Measurements from ENCODE around the gene JAM3.

Gene JAM3

DNA sequence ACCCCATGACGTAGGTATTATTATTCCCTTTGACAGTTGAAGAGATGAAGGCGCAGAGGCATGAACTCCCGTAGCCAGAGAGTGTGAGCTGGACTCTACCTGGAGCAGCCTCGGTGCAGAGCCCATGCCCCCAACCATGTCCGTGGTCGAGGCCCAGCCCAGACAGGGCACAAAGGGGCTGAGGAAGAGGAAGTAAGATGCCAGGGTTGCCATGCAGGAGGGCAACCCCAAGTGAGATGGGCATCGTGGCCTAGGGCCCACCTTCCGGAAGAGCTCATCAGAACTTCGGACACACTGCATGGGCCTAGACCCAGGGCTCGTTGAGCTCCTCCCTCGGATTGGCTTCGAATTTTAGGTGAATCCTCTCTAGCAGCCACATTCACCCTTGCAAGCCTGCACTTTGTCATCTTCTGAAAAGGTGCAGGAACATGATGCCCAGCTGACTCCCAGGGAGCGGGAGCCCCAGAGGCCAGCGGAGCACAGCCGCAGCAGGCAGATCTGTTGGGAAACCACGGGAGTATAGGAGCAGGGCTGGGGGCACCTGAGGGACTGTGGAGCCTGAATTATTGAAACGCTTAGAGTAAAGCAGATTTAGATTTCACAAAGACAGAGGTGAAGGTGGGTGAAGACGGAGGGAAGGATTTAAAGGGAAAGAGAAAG lies 29.0 kb upstream of the JAM3 start:
- DNase-seq = no peak

DNA sequence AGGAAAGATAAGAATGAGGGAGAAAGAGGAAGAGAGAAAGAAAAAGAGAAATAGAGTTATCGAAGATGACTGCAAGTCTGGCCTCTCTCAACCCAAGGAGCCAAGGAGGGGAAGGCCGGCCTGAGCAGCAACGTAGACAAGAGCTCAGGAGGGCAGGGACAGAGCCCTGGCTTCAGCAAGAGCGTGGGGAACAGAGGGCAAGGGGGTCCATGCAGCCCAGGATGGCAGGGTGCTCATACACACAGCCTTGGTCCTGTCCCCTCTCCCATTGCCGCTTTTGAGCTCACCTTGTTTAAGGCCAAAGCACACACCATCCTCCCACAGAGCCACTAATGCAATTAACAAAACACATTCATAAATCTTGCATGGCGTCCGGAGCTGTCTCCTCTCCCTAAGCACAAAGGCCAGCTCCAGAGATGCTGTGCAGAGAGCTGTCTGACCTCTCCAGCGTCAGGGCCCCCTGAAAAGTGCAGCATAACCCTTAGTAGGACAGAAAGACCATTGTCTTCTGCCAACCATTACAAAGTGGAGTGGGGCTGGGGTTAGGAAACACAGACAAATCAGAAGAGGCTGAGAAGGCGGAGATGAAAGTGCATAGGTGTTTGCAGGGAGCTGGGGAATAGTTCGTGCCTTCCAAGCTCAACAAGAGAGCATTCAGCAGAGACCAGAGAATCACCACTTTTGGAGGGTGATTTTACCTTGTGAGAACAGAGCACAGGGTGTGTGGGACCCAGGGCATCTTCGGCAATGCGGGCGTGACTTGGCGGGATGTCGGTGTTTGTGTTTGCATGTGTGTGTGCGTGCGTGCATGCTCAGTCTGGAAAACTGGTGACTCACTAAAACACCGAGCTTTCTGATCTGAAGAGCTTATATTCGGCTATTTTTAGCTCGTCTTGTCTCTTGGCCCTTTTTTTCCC lies 28.2 kb upstream of the JAM3 start:
- peak; percentile 68 for DNase-seq

DNA sequence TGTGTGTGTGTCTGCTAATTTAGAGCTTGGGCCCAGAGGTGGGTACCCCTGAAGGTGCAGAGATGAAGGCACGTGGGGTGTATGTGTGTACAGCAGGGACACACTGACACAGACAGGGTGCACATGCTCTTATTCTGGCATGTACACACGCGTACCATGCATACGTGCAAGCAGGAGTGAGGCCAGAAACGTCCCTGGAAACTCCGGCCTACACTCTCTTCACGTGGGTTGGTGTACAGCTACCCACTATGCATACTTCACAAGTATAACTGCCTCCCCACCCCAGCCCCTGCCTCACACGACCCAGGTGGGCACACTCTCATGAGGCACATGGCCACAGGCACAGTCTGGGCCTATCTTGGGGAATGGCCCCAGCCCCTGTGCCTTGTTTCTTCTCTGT lies 27.5 kb upstream of the JAM3 start:
- no peak for DNase-seq

DNA sequence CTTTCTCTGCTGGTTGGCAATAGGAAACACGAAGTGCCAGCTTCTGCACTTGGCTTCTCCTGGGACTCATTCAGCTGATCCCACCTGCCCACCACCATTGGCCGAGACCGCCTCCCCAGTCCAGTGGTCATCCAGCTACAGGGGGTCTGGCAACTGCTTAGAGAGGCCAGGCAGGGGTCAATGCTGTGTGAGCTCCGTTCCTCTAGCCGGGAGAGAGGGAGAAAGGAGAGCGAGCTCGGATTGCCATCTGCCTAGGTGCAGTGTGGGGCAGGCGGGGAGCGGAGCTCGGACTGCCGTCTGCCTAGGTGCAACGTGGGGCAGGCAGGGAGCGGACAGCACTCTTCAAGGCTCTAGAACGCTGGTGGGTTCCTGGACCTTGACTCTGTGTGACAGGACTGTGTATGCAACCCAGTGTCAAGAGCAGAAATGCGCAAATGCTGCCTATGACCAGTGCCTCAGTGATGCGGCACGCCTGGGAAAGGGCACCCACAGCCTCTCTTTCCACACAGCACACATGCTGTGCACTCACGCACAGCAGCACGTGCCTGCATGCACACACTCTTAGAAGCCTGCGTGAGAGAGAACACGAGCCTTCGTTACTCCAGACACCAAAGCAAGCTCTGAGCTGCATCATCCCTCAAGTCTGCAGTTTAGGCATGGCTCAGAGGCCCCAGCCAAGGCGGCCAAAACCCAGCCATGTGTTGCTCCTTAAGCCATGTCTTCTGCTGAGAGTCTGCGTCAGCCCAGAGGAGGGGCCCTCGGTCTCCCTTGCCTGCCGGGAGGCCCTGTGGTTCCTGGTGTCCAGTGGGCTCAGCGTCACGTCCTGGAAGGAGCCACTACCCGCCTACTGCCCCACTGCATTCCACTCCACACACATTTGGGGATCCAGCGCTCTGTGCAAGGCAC lies 26.8 kb upstream of the JAM3 start:
- peak; percentile 55 for DNase-seq

DNA sequence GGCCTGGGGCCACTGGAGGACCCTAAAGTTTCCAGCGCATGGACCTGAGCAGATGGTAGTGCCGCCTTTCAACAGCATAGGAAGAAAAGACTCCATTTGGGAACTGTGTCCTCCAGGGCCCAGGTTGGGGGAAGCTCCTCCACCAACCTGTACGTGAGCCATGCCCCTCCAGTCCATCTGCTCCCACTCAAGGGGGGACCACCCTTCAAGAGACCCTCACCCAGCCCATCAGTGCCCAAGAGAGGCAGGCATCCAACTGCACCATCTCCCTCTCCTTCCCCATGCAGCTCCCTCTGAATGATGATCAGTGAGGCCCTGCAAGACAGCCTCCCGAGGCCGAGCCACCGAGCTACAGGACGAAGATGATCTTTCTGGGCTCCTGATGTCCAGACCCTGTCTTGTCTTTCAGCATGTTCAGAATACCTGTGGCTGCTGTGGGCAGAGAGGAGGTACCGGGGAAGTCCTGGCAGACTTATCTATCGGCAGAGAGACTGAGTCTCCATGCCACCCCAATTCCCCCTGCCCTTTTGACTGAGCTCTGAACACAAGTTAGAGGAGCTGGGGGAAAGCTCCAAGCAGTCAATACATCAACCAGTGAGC lies 25.0 kb upstream of the JAM3 start:
- no peak for DNase-seq

DNA sequence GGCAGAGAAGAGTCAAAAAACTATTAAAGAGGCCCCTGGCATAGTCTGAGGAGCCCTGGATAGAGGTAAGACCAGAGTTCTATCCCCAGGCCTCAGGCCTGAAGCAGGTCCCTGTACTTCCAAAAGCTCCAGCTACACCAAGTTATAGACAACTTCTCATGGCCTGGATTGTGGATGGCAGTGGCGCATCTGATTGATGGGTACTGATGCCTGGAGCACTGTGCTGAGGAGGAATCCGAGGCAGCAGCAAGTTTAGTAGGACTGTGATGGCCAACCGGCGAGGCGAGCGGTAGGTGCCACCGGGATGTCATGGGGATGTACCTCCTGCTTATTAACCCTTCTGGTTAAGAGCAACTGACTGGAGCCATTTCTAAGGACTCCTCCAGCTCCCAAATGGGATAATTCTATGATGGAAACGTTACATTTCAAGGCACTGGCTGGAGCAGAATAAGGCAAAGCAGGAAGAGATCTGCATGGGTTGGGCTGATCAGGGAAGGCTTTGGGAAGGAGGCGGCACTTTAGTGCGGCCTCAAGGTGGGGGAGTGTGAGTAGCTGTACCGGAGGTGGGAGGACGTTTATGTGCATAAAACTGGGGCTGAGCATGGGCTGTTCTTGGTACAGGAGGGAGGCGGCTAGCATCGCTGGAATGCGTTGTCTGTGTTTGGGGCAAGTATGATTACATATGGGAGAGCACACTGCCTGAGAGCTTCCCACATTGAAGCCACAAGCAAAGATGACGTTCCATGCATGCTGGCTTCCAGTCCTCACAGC lies 24.2 kb upstream of the JAM3 start:
- DNase-seq = no peak

DNA sequence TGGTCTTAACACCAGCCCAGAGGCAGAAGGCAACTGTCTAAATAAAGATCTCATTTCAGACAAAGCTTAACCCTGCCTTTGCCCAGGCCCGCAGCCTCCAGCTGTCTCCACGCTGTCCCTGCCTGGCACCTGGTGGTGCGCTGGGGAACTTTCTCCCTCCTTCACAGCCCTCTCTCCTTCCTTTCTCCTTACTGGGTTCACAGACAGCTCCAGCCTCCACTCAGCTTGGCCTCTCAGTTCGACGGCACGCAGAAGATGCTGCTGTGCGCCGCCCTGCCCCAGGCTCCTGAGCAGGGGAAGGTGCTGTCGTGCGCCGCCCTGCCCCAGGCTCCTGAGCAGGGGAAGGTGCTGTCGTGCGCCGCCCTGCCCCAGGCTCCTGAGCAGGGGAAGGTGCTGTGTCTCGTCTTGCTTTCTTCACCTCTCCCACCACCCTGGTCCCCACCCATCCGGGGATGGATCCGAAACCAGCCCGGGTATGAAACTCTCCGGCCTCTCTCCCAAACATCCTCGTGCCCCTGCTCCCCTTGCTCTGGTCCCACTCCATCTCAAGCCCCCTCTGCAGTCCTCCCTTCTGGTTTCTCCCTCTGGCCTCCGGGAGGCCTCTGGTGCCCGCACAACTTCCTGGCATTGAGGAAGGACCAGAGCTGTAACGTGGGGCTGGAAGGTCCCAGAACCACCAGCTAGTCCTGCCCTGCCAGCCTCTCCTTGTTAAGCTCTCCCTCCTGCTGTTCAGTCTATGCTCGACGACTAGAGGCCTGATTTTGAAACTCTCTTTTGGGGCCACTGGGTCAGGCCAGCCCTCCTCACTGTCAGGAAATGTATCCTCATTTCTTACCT lies 22.9 kb upstream of the JAM3 start:
- no peak for DNase-seq

DNA sequence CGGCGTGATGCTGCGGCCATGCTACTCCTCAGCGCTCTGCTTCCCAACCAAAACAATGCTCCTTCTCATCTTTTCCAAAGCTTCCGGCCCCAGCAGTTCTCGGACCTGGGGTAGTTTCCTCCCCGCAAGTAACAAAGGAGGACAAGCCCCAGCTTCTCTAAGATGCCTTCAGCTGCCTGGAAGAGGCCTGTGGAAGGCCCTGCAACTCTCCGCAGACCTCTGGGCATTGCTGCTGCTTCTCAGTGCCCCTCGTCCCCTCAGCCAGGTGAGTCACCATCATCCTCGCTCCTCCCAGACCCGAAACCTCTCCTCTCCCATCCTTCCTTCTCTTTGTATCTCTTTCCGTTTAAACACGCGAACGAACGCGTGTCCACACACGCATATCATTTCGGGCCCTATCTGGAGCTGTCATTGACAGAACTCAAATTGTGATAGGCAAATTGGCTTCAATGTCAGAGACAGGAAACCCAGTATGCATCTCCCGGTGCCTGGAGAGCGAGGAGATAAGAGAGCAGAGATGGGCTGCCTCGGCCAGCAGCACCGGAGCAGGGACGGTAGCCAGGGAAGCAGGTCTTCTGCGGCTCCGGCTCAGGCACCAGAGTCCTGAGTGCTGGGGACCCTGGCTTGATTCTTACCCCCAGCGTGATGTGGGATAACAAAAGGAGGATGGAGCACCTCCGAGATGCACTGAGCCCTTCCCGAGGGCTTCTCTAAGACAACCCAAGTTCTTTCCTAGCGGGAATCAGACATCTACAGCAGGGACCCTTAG lies 22.0 kb upstream of the JAM3 start:
- no peak for DNase-seq

DNA sequence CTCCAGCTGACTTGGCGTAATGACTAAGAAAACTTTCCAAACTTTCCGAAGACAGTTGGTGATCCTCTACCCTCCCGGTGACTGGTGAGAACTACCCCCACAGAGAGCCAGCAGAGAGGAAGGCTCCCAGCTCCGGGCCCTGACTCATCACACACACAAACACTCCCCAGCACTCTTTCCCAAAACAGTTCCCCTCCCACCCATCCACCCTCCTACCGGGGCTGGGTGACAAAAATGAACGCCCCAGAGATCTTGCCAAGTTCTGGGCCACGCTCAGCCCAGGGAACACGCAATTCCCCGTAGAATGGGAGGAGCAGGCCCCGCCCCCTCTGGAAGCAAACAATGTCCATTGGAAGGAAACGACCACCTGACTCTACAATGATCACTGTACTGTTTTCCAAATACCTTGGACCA lies 21.3 kb upstream of the JAM3 start:
- DNase-seq = peak; percentile 69

DNA sequence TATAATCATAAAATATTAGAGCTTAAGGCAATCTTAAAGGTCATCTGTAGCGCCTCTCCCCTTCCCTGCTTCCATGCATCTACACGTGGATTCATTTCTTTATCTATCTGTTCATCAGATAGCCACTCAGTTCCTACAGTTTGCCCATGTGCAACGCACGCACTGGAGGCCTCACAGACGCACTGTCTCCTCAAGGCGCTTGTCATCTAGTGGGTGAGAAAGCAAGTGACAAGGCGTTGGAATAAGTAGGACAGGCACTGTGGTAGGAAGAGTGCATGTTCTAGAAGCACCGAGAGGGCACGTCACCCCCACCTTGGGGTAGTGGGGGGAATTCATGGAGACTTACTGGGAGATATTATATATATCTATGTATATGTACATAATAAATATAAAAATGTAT lies 20.8 kb upstream of the JAM3 start:
- no peak for DNase-seq

DNA sequence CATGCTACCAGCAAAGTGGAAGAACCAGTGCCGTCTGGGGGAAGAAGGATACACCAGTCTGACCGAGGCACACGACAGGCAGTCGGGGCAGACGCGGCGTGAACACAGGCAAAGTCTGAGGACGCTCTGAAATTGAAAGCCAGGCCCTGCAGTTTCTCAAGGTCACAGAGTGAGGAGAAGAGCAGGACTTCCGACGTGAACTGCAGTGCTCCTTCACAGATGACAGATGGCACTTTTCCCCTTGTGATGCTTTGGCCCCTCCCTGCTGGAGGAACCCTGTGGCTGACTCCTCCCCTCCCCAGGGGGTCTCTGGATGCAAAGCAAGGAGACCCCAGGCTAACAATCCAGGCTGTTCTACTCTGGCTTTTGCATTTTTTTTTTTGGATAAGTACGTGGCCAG lies 19.6 kb upstream of the JAM3 start:
- no peak for DNase-seq

DNA sequence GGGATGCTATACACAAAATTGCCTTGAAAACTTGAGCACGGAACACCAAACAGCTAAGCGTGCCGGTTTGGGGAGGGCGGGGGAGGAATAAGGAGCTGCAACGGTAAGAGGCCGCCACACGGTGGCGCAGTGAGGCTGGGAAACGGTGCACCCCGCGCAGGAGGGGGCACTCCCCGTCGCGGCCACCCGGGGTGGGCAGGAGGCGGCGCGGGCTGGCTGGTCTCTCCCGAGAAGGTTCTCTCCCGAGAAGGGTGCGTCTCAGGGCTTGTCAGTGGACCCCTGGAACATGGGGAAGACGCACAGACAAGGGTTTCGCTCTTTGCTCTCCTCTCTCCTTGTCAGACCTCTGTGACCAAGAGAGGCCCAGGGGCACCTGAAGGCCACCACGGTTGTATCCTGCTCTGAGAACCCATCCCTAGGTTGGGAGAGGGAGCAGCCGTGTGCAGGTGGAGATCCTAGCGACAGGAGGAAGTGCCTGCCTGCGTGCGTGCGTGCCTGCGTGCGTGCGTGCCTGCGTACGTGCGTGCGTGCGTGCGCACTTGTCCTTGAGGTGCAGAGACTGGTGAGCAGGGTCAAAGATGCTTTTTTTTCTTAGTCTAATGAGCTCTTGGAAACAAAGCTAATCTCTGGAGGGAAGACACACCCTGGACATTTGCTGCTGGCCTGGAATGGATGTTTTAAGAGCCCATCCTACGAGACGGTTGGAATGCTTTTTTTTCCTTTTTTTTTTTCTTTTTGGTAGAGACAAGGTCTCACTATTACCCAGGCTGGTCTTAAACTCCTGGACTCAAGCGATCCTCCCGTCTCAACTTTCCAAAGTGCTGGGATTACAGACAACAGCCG lies 18.1 kb upstream of the JAM3 start:
- DNase-seq = peak; percentile 52

DNA sequence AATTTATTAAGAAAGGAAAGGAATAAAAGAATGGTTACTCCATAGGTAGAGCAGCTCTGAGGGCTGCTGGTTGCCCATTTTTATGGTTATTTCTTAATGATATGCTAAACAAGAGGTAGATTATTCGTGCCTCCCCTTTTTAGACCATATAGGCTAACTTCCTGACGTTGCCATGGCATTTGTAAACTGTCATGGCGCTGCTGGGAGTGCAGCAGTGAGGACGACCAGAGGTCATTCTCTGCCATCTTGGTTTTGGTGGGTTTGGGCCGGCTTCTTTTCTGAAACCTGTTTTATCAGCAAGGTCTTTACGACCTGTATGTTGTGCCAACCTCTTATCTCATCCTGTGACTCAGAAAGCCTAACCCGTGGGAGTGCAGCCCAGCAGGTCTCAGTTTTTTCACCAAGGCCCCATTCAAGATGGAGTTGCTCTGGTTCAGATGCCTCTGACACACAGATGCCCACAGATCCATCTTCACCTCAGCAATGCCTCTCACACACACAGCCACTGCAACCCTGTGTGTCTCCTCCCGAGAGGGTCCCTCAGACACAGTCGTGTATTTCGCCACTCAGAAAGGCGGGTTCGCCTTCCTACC lies 16.4 kb upstream of the JAM3 start:
- no peak for DNase-seq

DNA sequence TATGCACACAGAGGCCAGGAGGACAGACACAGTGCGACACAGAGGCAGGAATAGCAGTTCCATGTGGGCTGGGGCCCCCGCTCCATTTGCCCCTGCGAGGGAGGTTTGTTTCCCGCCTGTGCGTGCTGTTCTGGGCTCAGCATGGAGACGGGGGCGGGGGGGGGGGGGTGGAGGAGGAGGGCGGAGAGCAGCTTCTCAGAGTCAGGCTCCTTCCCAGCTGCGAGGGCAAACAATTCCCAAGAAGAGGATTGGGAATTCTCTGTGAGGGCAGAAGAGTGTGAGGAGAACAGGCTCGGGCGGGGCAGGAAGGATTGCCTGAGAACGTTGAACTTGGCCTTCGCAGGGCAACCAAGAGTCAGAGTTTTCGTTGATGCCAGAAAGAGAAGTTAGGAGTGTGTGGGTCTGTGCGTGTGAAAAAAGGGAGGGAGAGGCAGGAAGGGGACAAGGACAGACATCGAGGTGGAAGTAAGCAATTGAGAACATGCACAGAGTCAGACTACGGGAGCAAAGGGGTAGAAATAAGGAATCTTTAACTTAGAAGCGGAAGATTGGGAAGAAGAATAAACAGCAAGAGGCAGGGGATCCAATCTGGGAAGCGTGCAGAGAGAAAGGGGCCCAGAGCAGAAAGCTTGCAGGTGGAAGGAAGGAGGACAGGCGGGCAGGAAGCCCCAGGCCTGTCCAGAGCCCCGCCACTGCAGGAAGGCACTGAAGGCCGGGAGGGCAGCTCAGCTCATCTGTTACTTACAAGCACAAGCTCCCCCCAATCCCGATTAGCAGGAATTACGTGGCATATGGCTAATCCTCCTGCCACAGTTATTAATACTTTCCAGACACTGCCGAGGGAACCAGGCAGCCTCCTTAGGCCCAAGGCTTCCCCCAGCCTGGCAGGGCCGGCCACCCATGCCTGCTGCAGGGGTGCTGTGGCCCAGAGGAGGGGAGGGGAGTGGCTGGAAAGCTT lies 15.6 kb upstream of the JAM3 start:
- DNase-seq = peak; percentile 36

DNA sequence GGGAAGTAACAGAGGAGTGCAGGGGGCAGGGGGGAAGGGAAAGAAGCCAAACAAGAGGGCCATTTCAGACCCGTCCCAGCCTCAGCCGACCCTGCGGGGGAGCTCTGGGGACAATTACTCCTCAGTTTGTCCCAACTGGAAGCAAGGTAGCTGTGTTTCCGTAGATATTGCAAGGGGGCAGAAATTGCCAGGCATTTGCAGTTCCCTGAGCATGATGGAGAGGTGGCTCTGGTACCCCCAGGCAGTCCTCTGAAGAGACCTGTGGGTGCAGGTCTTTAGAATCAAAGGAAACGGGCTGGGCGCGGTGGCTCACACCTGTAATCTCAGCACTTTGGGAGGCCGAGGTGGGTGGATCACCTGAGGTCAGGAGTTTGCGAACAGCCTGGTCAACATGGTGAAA lies 13.8 kb upstream of the JAM3 start:
- DNase-seq = no peak

DNA sequence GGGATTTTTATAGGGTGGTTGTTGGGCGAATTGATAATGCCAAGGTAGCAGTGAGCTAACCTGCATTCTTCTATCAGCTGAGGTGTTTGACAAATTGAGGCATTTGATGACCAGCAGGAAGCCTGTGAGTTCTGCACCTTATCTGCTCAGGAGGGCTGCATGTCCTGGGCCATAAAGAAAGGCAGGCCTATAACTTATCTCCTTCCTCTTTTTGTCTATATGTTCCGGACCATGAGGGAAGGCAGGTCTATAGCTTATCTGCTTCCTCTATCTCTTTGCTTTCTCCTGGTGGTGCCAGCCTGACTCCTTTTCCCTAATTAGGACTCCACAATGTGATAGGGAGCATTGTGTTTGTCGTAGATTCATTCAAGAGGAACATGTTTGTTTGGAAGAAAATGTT lies 8.6 kb upstream of the JAM3 start:
- no peak for DNase-seq
